Astrocyte (in vitro differentiated cells and primary cell): Measurements from ENCODE around the gene PLCB4. TPM values are rescaled to one million over a fixed set of nuclear protein-coding genes. Genes with fewer than 3 reads are reported as not detected.

Source experiments
- DNase-seq: peaks from one replicate; pipeline ENCODE4 v3.0.0-alpha.2; 2010; ENCODE audit warnings: low read depth
- FAIRE-seq: peaks from 2 replicates; lab custom pipeline; 2011; peaks lifted over from hg19 to GRCh38; lab: Jason Lieb, UNC
- H2AFZ ChIP-seq: 2 replicates; pipeline ENCODE4 v1.6.0; 2012; ENCODE audit warnings: low read depth, low read length, inconsistent platforms
- H3K27ac ChIP-seq: 2 replicates; pipeline ENCODE4 v1.5.1; 2011; ENCODE audit warnings: low read depth, low read length, inconsistent platforms
- H3K27me3 ChIP-seq: 2 replicates; pipeline ENCODE4 v1.6.0; 2011; ENCODE audit warnings: low read length, inconsistent platforms; ENCODE audit not compliant: insufficient read depth
- H3K36me3 ChIP-seq: 2 replicates; pipeline ENCODE4 v1.5.1; 2011; ENCODE audit warnings: low read length, inconsistent platforms; ENCODE audit not compliant: insufficient read depth
- H3K4me1 ChIP-seq: 2 replicates; pipeline ENCODE4 v1.5.1; 2011; ENCODE audit warnings: low read length, inconsistent platforms; ENCODE audit not compliant: insufficient read depth
- H3K4me2 ChIP-seq: 2 replicates; pipeline ENCODE4 v1.6.0; 2012; ENCODE audit warnings: low read length, inconsistent platforms
- H3K4me3 ChIP-seq: 2 replicates; pipeline ENCODE4 v1.5.1; 2011; ENCODE audit warnings: low read depth, mild to moderate bottlenecking, low read length, inconsistent platforms; ENCODE audit not compliant: insufficient read depth
- H3K79me2 ChIP-seq: 2 replicates; pipeline ENCODE4 v1.6.0; 2012; ENCODE audit warnings: mild to moderate bottlenecking, low read length, inconsistent platforms; ENCODE audit not compliant: insufficient read depth
- H3K9ac ChIP-seq: 2 replicates; pipeline ENCODE4 v1.6.0; 2012; ENCODE audit warnings: mild to moderate bottlenecking, low read length, inconsistent platforms
- H3K9me3 ChIP-seq: 2 replicates; pipeline ENCODE4 v1.5.1; 2012; ENCODE audit warnings: low read depth, mild to moderate bottlenecking, low read length, inconsistent platforms; ENCODE audit not compliant: insufficient read depth
- H4K20me1 ChIP-seq: 2 replicates; pipeline ENCODE4 v1.6.0; 2012; ENCODE audit warnings: low read length, inconsistent platforms; ENCODE audit not compliant: insufficient read depth
- H3K27ac Mint-ChIP-seq: one replicate; pipeline ENCODE4 v1.8.0; 2021; ENCODE audit warnings: mild to moderate bottlenecking, mixed read lengths; ENCODE audit not compliant: unreplicated experiment
- H3K27me3 Mint-ChIP-seq: one replicate; pipeline ENCODE4 v1.8.0; 2021; ENCODE audit warnings: low read depth, mixed read lengths; ENCODE audit not compliant: unreplicated experiment
- H3K36me3 Mint-ChIP-seq: one replicate; pipeline ENCODE4 v1.8.0; 2021; ENCODE audit warnings: low read depth, mixed read lengths; ENCODE audit not compliant: unreplicated experiment
- H3K4me1 Mint-ChIP-seq: one replicate; pipeline ENCODE4 v1.8.0; 2021; ENCODE audit warnings: low read depth, mixed read lengths; ENCODE audit not compliant: unreplicated experiment
- H3K4me3 Mint-ChIP-seq: one replicate; pipeline ENCODE4 v1.8.0; 2021; ENCODE audit warnings: mild to moderate bottlenecking, moderate library complexity, mixed read lengths; ENCODE audit not compliant: unreplicated experiment
- H3K9me3 Mint-ChIP-seq: one replicate; pipeline ENCODE4 v1.8.0; 2021; ENCODE audit warnings: mild to moderate bottlenecking, mixed read lengths; ENCODE audit not compliant: unreplicated experiment
- CTCF ChIP-seq: IDR thresholded peaks from 2 replicates; pipeline ENCODE4 v1.5.1; 2011; ENCODE audit warnings: low read depth, mild to moderate bottlenecking, inconsistent platforms, low read length, moderate library complexity; ENCODE audit not compliant: insufficient read depth
- EZH2 ChIP-seq: IDR thresholded peaks from 2 replicates; pipeline ENCODE4 v1.6.1; 2012; ENCODE audit warnings: mild to moderate bottlenecking, low read length, inconsistent platforms; ENCODE audit not compliant: insufficient read depth
- total RNA-seq: library from RNA; stranded (reverse); gene quantifications from 2 replicates; pipeline ENCODE4 v1.2.1, GENCODE V29; 2021

The PLCB4 gene
- total RNA-seq, 1 donor from 2014 or later, result 58.2 TPM

DNA sequence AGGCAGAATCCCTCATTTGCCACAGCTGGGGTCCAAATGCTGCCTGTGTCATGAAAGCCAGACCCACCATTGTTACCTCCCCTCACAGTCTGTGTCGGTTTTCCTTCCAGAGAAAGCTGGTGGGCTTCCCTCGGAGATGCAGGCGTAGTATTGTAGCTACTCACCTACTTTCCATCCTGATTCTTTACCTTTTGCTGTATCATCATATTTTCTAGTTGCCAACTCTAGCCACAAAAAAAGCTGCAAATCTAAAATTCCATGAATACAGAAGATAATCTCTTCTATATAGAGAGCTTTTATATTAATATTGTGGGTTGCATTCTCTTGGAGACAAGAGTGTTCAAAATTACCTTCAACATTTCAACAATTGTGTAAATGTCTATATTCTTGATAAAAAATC, 347.5 kb downstream of the PLCB4 start:
- H3K9me3 ChIP-seq, result no peaks in the 10 kb centered on the region
- no peaks in the 10 kb centered on the region for H3K4me1 Mint-ChIP-seq
- no peaks in the 10 kb centered on the region for H4K20me1 ChIP-seq
- TF ChIP-seq CTCF (no peak), EZH2 (no peak)
- no peaks in the 10 kb centered on the region for H3K4me1 ChIP-seq
- H3K36me3 Mint-ChIP-seq, result peaks cover 17% of the 10 kb centered on the region
- no peak for FAIRE-seq
- no peak overlapping the region for H3K4me3 Mint-ChIP-seq
- no peaks in the 10 kb centered on the region for H3K9me3 Mint-ChIP-seq
- no peak overlapping the region for H3K4me3 ChIP-seq
- no peak overlapping the region for H3K27ac Mint-ChIP-seq
- no peak for DNase-seq
- H3K36me3 ChIP-seq, result no peaks in the 10 kb centered on the region
- no peak overlapping the region for H3K4me2 ChIP-seq
- H3K9ac ChIP-seq, result no peak overlapping the region
- no peak overlapping the region for H3K27ac ChIP-seq
- no peaks in the 10 kb centered on the region for H3K27me3 ChIP-seq
- no peaks in the 10 kb centered on the region for H3K27me3 Mint-ChIP-seq
- H2AFZ ChIP-seq, result no peak overlapping the region
- no peaks in the 10 kb centered on the region for H3K79me2 ChIP-seq

- Histone ChIP-seq H4K20me1 (no peaks in the 10 kb centered on the region), H3K79me2 (no peaks in the 10 kb centered on the region), H2AFZ (no peak overlapping the region), H3K4me1 (peaks cover 4% of the 10 kb centered on the region), H3K9ac (no peak overlapping the region), H3K9me3 (no peaks in the 10 kb centered on the region), H3K27ac (no peak overlapping the region), H3K4me2 (no peak overlapping the region), H3K36me3 (no peaks in the 10 kb centered on the region), H3K27me3 (no peaks in the 10 kb centered on the region), H3K4me3 (no peak overlapping the region)
- Mint-ChIP-seq H3K27me3 (no peaks in the 10 kb centered on the region), H3K9me3 (no peaks in the 10 kb centered on the region), H3K36me3 (peaks cover 12% of the 10 kb centered on the region), H3K27ac (no peak overlapping the region), H3K4me3 (no peak overlapping the region), H3K4me1 (no peaks in the 10 kb centered on the region)
- TF ChIP-seq EZH2, result no peak
- FAIRE-seq (peak; percentile 56), DNase-seq (peak; percentile 71)
Measured at GRCh38 chr20:9417665-9418064, 348.8 kb downstream of the PLCB4 start.

GRCh38 chr20:9422321-9423057, 353.6 kb downstream of the PLCB4 start:
- no peaks in the 10 kb centered on the region for H3K79me2 ChIP-seq
- H3K9ac ChIP-seq, result no peak overlapping the region
- Mint-ChIP-seq H3K4me3 (no peak overlapping the region), H3K9me3 (no peaks in the 10 kb centered on the region), H3K36me3 (peaks cover 12% of the 10 kb centered on the region), H3K27ac (no peak overlapping the region), H3K27me3 (no peaks in the 10 kb centered on the region), H3K4me1 (no peaks in the 10 kb centered on the region)
- H3K9me3 ChIP-seq, result no peaks in the 10 kb centered on the region
- H3K27ac ChIP-seq, result no peak overlapping the region
- no peaks in the 10 kb centered on the region for H3K36me3 ChIP-seq
- no peak overlapping the region for H3K4me2 ChIP-seq
- FAIRE-seq (no peak), DNase-seq (peak; percentile 43)
- H2AFZ ChIP-seq, result no peak overlapping the region
- no peaks in the 10 kb centered on the region for H4K20me1 ChIP-seq
- H3K27me3 ChIP-seq, result no peaks in the 10 kb centered on the region
- H3K4me1 ChIP-seq, result peaks cover 4% of the 10 kb centered on the region
- no peak for TF ChIP-seq CTCF
- no peak for TF ChIP-seq EZH2
- no peak overlapping the region for H3K4me3 ChIP-seq
